HG02642 (cell line): ENCODE measurements around the gene LRP6.

Source experiments
- ATAC-seq: cut with Tn5 transposase; IDR thresholded peaks from one replicate; pipeline ENCODE4 v1.9.1; 2021; ENCODE audit warnings: mild to moderate bottlenecking; ENCODE audit not compliant: unreplicated experiment, poor library complexity

LRP6 gene

GRCh38 chr12:12086973-12087692, 179.7 kb downstream of the LRP6 start:
- ATAC-seq: no peak

DNA sequence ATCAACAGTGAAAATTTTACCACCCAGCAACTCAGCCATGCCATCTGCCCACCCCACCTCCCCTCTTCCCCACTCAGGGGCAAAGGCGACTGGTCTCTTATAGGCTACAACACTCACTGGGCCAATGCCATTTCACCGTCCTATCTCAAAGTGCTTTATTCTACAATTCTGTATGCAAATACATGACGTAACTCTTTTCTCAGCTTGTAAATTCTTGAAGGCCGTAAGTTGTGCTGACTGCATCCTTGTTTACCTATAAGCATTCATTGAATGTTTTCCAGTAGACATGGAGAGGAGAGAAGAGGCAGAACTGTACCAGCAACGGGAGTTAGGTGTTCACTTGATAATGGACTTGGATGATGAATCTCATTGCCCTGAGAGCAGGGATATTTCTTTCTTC, 180.5 kb downstream of the LRP6 start:
- no peak for ATAC-seq

DNA sequence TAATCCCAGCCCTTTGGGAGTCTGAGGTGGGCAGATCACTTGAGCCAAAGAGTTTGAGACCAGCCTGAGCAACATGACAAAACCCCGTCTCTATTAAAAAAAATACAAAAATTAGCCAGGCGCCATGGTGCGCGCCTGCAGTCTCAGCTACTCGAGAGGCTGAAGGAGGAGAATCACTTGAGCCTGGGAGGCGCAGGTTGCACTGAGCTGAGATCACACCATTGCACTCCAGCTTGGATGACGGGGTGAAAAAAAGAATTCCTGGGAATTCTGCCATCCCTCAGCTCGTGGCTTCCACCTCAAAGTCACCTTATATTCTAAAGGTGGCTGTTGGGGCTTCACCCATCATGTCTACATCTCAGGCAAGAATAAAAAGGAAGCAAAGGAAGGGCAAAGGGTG, 183.2 kb downstream of the LRP6 start:
- no peak for ATAC-seq

GRCh38 chr12:12081836-12082497, 184.9 kb downstream of the LRP6 start:
- ATAC-seq: peak; percentile 51

DNA sequence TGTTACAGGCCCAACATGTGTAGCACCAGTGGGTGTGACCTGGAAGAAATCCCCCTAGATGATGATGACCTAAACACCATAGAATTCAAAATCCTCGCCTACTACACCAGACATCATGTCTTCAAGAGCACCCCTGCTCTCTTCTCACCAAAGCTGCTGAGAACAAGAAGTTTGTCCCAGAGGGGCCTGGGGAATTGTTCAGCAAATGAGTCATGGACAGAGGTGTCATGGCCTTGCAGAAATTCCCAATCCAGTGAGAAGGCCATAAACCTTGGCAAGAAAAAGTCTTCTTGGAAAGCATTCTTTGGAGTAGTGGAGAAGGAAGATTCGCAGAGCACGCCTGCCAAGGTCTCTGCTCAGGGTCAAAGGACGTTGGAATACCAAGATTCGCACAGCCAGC, 187.6 kb downstream of the LRP6 start:
- no peak for ATAC-seq

DNA sequence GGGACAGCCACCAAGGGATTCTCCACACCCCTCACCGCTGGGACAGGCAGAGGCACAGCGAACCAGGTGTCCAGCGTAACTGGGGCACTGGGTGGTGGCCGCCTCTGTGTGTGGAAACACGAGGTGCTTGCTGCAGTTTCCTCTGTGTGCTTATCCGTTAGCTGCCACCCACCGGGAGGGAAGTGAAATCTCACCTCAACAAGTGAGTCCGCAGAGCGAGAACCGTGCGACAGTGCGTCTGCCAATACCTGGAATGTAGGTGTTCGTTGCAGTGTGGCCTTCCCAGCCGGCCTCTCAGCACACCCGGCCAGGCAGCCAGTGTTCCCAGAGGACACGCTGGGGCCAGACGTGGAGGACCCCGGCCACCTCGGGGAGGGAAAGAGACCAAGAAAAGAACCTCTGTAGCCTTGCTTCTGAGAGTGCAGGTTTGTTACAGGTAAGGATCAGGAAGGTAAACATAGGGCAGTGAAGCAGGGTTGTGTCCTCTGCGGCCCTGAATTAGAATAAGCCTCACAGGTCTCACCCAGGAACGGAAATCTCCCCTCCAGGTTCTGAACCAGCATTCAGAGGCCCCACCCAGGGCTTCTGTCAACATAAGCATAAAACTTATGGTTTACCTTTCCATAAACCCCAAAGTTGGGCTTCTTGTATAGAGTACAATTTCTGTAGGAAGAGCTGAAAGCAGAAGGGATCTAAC, 194.6 kb downstream of the LRP6 start:
- no peak for ATAC-seq

DNA sequence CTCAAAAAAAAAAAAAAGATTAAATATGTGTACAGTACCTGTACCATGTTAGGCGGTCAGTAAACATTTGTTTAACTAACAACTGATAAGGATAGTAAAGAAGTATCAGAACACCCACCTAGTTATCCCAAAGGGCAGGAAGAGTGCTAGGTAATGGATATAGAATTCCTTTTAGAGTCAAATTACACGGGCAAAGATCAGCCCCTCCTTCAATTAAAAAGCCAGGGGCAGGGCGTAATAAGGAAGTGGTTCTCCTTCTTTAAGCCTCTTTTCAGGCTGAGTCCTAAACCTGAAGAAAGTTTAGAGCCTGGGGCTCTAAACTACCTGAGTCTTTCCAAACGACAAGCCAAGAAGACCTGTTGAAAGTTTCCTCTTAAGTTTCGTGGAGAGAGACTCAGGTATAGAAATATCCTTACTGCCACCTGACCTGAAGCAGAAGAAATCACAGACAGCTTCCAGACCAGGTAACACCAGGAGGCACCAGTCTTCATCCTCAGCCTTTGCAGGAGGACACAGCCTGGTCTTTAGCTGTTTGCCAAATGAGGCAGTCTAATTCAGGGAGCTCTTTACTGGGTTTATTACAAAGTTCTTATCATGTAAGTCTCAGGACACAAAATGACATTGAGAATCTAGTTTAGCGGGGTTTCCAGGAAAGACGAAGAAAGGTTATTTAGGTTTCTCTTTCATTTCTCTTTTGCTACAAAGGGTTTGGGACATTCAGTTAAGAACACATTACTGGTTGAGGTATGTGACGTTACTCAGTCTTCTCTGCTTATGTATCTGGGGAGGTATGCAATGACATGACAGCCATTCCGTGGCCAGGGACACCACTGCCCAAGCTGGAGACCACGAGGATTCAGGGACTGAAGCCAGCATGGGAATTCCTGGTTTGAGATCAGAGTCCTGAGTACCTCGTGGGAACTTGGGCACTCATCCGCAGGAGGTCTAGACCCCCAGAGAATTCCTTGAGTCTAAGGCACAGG, 195.9 kb downstream of the LRP6 start, which contains the start of gene BCL2L14:
TSS of gene BCL2L14 (plus strand) at position 266 of the 983 bp plus-strand sequence. CDS start 8,367 bp downstream, outside the sequence.
- no peak for ATAC-seq

DNA sequence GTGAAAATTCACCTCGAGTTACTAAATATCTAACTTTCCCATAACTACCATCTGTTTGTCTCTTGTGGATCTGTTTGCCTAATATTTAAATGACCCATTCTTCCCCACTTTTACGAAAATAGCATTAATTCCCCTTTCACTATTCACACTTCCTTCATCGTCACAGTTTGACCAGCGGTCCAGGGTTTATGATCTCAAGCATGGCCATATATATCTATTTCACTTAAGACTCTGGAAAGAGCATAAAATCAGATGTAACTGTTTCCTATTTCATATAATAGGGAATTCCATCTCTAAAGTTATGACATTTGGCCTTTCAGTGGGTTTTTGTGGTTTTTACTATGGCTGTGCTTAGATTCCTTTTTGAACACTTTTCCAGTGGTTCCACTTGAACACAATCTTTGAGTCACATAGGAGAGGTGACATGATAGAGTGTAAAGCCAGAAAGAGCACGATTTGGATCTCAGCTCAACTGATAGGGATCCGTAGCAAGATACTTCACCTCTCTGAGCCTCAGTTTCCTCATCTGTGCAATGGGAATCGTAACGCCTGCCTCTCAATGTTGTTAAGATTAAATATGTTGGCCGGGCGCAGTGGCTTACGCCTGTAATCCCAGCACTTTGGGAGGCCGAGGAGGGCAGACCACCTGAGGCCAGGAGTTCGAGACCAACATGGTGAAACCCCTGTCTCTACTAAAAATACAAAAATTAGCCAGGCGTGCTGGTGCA, 196.9 kb downstream of the LRP6 start:
- ATAC-seq: no peak

DNA sequence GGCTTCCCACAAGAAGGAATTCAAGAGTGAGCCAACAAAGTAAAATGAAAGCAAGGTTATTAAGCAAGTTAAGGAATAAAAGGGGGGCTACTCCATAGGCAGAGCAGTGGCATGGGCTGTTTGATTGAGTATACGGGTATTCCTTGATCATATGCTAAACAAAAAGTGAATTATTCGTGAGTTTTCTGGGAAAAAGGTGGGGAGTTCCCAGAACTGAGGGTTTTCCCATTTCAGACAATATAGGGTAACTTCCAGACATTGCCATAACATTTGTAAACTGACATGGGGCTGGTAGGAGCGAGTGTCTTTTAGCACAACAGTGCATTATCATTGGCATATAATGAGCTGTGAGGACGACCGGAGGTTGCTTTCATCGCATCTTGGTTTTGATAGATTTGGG, 198.1 kb downstream of the LRP6 start:
- ATAC-seq: no peak
